ENCODE measurements around the gene MAN1A1. TPM values are rescaled to one million over a fixed set of nuclear protein-coding genes. Genes with fewer than 3 reads are reported as not detected.

The MAN1A1 gene
- polyA plus RNA-seq, 1 experiment = 1.6 TPM

GRCh38 chr6:119233312-119233984 is 116.1 kb downstream of the MAN1A1 start:
- no peak overlapping the region for H3K4me3 ChIP-seq (ENCODE audit: low read depth, low read length)
- no peak for DNase-seq (ENCODE audit: low read depth)
- ChIA-PET POLR2A (no interaction called here), CTCF (no interaction called here)
- H3K27me3 ChIP-seq (ENCODE audit: control insufficient read depth, insufficient read depth, low read length) = no peaks in the 10 kb centered on the region
- no peak for TF ChIP-seq CTCF (IDR thresholded peaks at IDR 0.05; ENCODE audit: insufficient read depth, low read depth, low read length)
- H3K36me3 ChIP-seq (ENCODE audit: control insufficient read depth, insufficient read depth, low read length) = no peaks in the 10 kb centered on the region

- no peak for TF ChIP-seq CTCF (IDR thresholded peaks at IDR 0.05; ENCODE audit: insufficient read depth, low read depth, low read length)
- ChIA-PET CTCF (no interaction called here), POLR2A (no interaction called here)
- no peaks in the 10 kb centered on the region for H3K36me3 ChIP-seq (ENCODE audit: control insufficient read depth, insufficient read depth, low read length)
- H3K4me3 ChIP-seq (ENCODE audit: low read depth, low read length) = no peak overlapping the region
- DNase-seq (ENCODE audit: low read depth) = no peak
- no peaks in the 10 kb centered on the region for H3K27me3 ChIP-seq (ENCODE audit: control insufficient read depth, insufficient read depth, low read length)
Observed at GRCh38 chr6:119231394-119231793, 118.2 kb downstream of the MAN1A1 start.

GRCh38 chr6:119230160-119230559 is 119.4 kb downstream of the MAN1A1 start:
- Histone ChIP-seq H3K27me3 (ENCODE audit: control insufficient read depth, insufficient read depth, low read length) (no peaks in the 10 kb centered on the region), H3K4me3 (ENCODE audit: low read depth, low read length) (no peak overlapping the region), H3K36me3 (ENCODE audit: control insufficient read depth, insufficient read depth, low read length) (no peaks in the 10 kb centered on the region)
- ChIA-PET POLR2A (no interaction called here), CTCF (interaction anchor here (0.7 to 1.2 kb wide), 2 partner anchors 20 to 456 kb away, joined by 4 to 5 read pairs; no protein-coding TSS in a partner anchor)
- no peak for DNase-seq (ENCODE audit: low read depth)
- no peak for TF ChIP-seq CTCF (IDR thresholded peaks at IDR 0.05; ENCODE audit: insufficient read depth, low read depth, low read length)

GRCh38 chr6:119227377-119227776 is 122.2 kb downstream of the MAN1A1 start:
- ChIA-PET CTCF (no interaction called here), POLR2A (interaction anchor here (0.6 kb wide), 1 partner anchor 991 kb away, joined by 3 read pairs; no protein-coding TSS in a partner anchor)
- no peak for DNase-seq (ENCODE audit: low read depth)
- no peak overlapping the region for H3K4me3 ChIP-seq (ENCODE audit: low read depth, low read length)
- no peaks in the 10 kb centered on the region for H3K36me3 ChIP-seq (ENCODE audit: control insufficient read depth, insufficient read depth, low read length)
- H3K27me3 ChIP-seq (ENCODE audit: control insufficient read depth, insufficient read depth, low read length) = no peaks in the 10 kb centered on the region
- TF ChIP-seq CTCF (IDR thresholded peaks at IDR 0.05; ENCODE audit: insufficient read depth, low read depth, low read length) = no peak

GRCh38 chr6:119226089-119226488 is 123.5 kb downstream of the MAN1A1 start:
- Histone ChIP-seq H3K36me3 (ENCODE audit: control insufficient read depth, insufficient read depth, low read length) (no peaks in the 10 kb centered on the region), H3K4me3 (ENCODE audit: low read depth, low read length) (no peak overlapping the region), H3K27me3 (ENCODE audit: control insufficient read depth, insufficient read depth, low read length) (no peaks in the 10 kb centered on the region)
- ChIA-PET POLR2A (no interaction called here), CTCF (no interaction called here)
- no peak for DNase-seq (ENCODE audit: low read depth)
- TF ChIP-seq CTCF (IDR thresholded peaks at IDR 0.05; ENCODE audit: insufficient read depth, low read depth, low read length) = no peak

Measured in BJ (cell line).